NB4 (cell line): ENCODE measurements around the gene RASGRP2.

ENCODE experiments used
- DNase-seq: peaks from one replicate; pipeline ENCODE4 v3.0.0; 2010; ENCODE audit warnings: low read depth
- H3K4me3 ChIP-seq: one replicate; pipeline ENCODE4 v1.5.1; 2011; ENCODE audit warnings: mild to moderate bottlenecking, low read depth, low read length, moderate library complexity
- MYC ChIP-seq: IDR thresholded peaks from 2 replicates; pipeline ENCODE4 v1.6.1; 2011; ENCODE audit warnings: low read depth, low read length
- POLR2A ChIP-seq: IDR thresholded peaks from 2 replicates; pipeline ENCODE4 v1.6.1; 2011; ENCODE audit warnings: mild to moderate bottlenecking; ENCODE audit not compliant: insufficient read length; ENCODE audit errors: extremely low read depth
- TF ChIP-seq, protein P1 (sequence below): IDR thresholded peaks from one replicate; pipeline ENCODE4 v1.5.1; 2012; ENCODE audit warnings: low read depth, low read length
- TF ChIP-seq, protein P2 (sequence below): IDR thresholded peaks from 2 replicates; pipeline ENCODE4 v1.6.1; 2011; ENCODE audit warnings: low read depth, low read length

Gene RASGRP2

DNA sequence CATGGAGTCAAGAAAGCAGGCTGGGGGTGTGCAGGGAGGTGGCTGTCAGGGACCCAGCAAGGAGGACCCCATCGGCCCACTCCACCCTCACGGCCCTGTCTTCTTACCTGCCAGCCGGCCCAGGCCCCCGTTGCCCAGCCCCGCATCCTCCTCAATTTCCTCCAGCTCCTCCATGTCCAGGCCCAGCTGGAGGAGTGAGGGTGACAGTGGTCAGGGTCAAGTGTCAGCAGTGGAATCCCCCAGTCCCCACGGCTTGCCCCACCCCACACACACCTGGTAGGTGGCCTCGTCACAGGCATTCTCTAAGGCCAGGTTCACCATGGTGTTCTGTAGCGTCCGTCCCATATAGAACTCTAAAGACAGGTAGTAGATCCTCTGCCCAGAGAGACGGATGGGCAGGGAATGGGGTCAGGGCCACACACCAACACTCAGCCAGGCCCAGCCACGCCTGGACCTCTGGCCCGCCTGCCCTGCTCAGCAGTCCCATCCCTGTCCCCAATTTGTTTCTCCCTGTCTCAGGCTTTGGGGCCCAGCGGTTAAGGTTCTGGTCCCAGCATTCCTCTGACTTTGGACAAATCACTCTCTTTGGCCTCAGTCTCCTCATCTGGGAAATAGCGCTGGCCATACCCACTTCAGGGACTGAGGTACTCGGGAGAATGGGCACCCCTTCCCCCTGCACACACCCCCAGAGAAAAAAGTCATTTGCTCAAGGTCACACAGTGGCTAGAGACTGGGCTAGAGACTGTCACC is 14.6 kb upstream of the RASGRP2 start:
- TF ChIP-seq MYC (no peak), POLR2A (no peak)
- TF ChIP-seq, protein P1, sequence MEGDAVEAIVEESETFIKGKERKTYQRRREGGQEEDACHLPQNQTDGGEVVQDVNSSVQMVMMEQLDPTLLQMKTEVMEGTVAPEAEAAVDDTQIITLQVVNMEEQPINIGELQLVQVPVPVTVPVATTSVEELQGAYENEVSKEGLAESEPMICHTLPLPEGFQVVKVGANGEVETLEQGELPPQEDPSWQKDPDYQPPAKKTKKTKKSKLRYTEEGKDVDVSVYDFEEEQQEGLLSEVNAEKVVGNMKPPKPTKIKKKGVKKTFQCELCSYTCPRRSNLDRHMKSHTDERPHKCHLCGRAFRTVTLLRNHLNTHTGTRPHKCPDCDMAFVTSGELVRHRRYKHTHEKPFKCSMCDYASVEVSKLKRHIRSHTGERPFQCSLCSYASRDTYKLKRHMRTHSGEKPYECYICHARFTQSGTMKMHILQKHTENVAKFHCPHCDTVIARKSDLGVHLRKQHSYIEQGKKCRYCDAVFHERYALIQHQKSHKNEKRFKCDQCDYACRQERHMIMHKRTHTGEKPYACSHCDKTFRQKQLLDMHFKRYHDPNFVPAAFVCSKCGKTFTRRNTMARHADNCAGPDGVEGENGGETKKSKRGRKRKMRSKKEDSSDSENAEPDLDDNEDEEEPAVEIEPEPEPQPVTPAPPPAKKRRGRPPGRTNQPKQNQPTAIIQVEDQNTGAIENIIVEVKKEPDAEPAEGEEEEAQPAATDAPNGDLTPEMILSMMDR, result no peak
- TF ChIP-seq, protein P2, sequence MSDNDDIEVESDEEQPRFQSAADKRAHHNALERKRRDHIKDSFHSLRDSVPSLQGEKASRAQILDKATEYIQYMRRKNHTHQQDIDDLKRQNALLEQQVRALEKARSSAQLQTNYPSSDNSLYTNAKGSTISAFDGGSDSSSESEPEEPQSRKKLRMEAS, result no peak
- DNase-seq, result no peak
- H3K4me3 ChIP-seq, result no peak overlapping the region

DNA sequence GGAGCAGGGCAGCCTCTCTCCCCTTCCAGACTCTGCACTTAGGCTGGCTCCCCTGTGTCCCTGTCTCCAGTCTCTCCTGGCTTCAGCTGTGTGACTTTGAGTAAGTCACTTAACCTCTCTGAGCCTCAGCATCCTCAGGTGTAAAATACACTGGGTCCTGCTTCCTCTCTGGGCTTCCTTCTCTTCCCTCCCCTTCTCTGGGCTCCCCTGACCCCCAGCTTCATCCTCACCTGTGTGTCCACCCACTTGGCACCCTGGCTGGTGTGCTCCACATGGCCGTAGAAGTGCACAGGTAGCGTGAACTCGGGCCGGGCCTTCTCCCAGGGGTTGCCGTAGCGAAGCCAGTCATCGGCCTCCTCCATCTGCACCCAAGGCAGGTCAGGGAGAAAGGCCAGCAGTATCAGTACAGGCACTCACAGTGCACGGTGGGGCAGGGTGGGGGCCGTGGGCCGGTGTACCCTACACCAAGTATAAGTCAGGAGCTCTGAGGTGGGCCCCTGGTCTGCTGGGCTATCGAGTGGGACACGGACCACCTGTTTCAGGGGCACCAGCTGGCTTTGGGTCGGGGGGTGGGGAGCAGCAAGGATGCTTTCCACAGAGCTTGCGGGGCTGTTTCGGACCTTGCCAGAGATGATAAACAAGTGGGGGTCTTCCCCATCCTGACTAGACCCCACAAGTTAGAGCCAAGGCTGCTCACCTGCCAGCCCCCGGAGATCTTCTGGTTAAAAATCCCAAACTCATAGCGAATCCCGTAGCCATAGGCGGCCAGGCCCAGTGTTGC is 13.8 kb upstream of the RASGRP2 start:
- no peak overlapping the region for H3K4me3 ChIP-seq
- no peak for DNase-seq
- TF ChIP-seq MYC (no peak), POLR2A (no peak)
- TF ChIP-seq, protein P1, result no peak
- TF ChIP-seq, protein P2, result no peak

DNA sequence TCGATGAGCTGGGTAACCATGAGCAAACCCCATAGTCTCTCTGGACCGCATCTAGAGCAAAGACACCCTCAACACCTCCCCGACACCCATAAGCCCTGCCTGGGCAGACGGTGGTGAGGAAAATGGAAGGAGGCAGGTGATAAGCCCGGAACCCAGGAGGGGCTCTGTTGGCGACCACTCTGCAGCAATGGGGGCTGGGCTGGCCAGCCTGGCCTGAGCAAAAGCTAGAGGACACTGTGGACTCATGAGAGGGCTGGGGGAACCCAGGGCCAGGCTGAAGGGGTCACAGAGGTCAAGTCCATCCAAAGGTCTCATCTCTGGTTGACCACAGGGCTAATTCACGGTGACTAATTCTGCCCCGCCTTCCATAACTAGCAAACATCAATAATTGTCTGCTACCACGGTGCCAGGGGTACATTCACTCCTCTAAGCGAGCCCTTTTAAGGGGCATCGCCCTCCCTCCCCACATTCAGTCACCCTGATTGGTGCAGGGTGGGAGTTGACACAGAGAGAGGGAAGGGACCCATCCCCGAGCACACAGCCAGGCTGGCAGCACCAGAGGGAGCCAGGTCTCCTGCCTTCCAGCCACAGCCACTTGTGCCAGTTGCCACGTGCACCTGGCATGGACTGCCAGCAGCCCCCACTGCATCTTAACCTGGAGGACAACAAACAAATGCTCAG is 11.9 kb upstream of the RASGRP2 start:
- no peak for DNase-seq
- no peak overlapping the region for H3K4me3 ChIP-seq
- TF ChIP-seq POLR2A, result no peak
- TF ChIP-seq, protein P2, result no peak
- TF ChIP-seq MYC, result no peak
- TF ChIP-seq, protein P1, result no peak

DNA sequence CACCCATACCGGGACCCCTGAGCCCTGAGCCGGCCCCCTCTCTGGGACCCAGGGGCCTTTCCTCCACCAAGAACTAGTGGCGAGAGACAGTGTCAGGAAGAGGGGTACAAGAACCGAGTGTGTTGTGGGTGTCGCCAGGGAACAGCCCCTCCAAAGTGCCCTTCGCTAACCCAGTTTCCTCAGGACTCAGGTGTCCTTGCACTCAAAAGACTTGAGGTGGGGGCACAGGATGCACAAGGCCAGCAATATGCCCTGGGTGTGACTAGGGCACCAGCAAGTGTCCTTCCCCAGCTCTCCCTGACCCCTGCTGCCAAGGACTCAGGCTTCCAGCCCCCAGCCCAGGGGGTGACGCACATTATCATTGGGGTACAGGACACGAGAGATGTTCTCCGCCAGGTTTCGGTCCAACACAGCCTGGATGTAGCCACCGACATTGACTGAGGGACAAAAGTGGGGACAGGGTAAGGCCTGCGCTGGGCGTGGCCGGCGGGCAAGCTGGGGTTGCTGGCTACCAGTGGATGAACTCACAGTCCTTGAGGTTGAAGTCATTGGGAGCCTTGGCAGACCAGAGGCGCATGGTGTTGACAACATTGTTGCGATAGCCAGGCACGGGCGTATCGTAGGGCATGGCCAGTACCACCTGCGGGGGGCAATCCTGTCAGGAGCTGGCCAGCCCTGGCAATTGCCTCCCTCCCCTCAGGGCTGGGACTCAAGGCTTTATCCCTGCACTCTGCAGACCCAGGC is 11.1 kb upstream of the RASGRP2 start:
- no peak for DNase-seq
- TF ChIP-seq MYC, result no peak
- TF ChIP-seq, protein P2, result no peak
- TF ChIP-seq, protein P1, result no peak
- no peak for TF ChIP-seq POLR2A
- no peak overlapping the region for H3K4me3 ChIP-seq

DNA sequence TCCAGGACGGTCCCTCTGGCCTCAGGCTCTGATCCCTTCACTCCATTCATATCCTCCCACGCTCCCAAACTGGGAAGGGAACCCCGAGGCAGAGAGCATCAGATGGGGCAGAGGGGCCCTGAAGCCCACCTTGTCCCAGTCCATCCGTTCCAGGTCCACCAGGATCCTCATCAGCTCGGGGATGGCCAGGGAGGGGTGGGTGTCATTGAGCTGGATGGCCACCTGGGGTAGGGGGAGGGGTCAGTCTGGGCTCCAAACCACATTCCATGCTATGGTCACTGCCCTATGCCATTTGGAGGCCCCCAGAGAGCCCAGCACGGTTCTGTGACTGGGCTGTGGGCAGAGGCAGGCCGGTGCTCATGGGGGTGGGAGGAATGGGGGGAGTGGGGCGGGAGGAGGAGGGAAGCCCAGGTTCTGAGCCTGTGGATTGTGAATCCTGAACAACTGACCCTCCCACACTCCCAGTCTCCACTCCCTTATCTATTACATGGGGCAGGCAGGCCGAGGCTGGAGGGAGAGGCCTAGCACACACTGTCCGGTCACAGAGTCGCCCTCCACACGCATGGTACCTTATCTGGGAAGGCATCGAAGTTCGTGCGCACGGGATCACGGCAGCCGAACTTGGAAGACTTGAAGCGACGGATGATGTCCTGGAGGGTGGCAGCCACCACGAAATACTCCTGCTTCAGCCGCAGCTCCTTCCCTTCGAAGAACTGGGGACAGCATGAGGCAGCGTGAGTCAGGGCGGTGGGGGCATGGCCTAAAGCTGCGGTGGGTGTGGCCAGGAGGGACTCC is 10.4 kb upstream of the RASGRP2 start:
- no peak for TF ChIP-seq MYC
- TF ChIP-seq, protein P2, result no peak
- TF ChIP-seq, protein P1, result no peak
- H3K4me3 ChIP-seq, result no peak overlapping the region
- no peak for DNase-seq
